Liver (tissue), 2 donors: ENCODE measurements around the gene ARAP3.

Experiments used
- CTCF ChIP-seq: fragments of 150-350 bp; IDR thresholded peaks from 2 replicates; pipeline ENCODE4 v1.5.1; 2017; ENCODE audit warnings: improper control_type of control experiment, low read depth, low read length; ENCODE audit not compliant: missing input control
- TF ChIP-seq, protein P1 (sequence below): IDR thresholded peaks from 2 replicates; pipeline ENCODE4 v1.6.1; 2016; ENCODE audit warnings: antibody characterized with exemption
- donor health status: healthy.

GRCh38 chr5:141632650-141633049 is 49.4 kb downstream of the ARAP3 start:
- no peak for TF ChIP-seq CTCF
- TF ChIP-seq, protein P1, sequence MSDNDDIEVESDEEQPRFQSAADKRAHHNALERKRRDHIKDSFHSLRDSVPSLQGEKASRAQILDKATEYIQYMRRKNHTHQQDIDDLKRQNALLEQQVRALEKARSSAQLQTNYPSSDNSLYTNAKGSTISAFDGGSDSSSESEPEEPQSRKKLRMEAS, result no peak
